HepG2 (cell line): ENCODE data around the gene ANKZF1. TPM values are rescaled to one million over a fixed set of nuclear protein-coding genes. Genes with fewer than 3 reads are reported as not detected.

ENCODE experiments used
- ATF5 ChIP-seq: sonication (generic); formaldehyde crosslinking; IDR thresholded peaks from 2 replicates; pipeline ENCODE4 v1.4.0; 2020; ENCODE audit warnings: mild to moderate bottlenecking, low read depth, missing genetic modification reagents
- ELF4 ChIP-seq: sonication (generic); formaldehyde crosslinking; IDR thresholded peaks from 2 replicates; pipeline ENCODE4 v1.5.0; 2020; ENCODE audit warnings: missing genetic modification reagents, mild to moderate bottlenecking, moderate library complexity, borderline replicate concordance
- FOXJ3 ChIP-seq: sonication (generic); formaldehyde crosslinking; IDR thresholded peaks from 2 replicates; pipeline ENCODE4 v1.4.0; 2020; ENCODE audit warnings: missing genetic modification reagents, mild to moderate bottlenecking, borderline replicate concordance
- GPBP1L1 ChIP-seq: sonication (generic); formaldehyde crosslinking; IDR thresholded peaks from 2 replicates; pipeline ENCODE4 v1.5.0; 2020; ENCODE audit warnings: mild to moderate bottlenecking, missing genetic modification reagents
- HDAC2 ChIP-seq: sonication (generic); formaldehyde crosslinking; IDR thresholded peaks from 2 replicates; pipeline ENCODE4 v1.4.0; 2020; ENCODE audit warnings: missing genetic modification reagents
- HMG20A ChIP-seq: IDR thresholded peaks from 2 replicates; pipeline ENCODE4 v1.6.1; 2016; ENCODE audit warnings: borderline replicate concordance
- HOMEZ ChIP-seq: IDR thresholded peaks from 2 replicates; pipeline ENCODE4 v1.6.1; 2016; ENCODE audit warnings: low read depth
- KLF16 ChIP-seq, 2 experiments: sonication (generic) in 1 of 2; formaldehyde crosslinking in 1 of 2; IDR thresholded peaks; 2 replicates each; pipeline versions ENCODE4 v1.6.1 to v1.8.0; 2016 to 2023; ENCODE audit warnings: missing genetic modification reagents in 2 of 2, missing compliant biosample characterization in 1 of 2
- PLRG1 ChIP-seq: fragments of 450-650 bp; conservative IDR thresholded peaks from 2 replicates; pipeline ENCODE4 v1.6.1; 2016
- PREB ChIP-seq: sonication (generic); formaldehyde crosslinking; IDR thresholded peaks from 2 replicates; pipeline ENCODE4 v1.4.0; 2020; ENCODE audit warnings: missing genetic modification reagents
- RCOR2 ChIP-seq: IDR thresholded peaks from 2 replicates; pipeline ENCODE4 v1.6.1; 2016; ENCODE audit warnings: missing biosample characterization, missing genetic modification reagents
- RXRB ChIP-seq: IDR thresholded peaks from 2 replicates; pipeline ENCODE4 v1.6.1; 2016; ENCODE audit warnings: borderline replicate concordance, missing genetic modification reagents, missing compliant biosample characterization
- SIN3A ChIP-seq: IDR thresholded peaks from 2 replicates; pipeline ENCODE4 v1.6.1; 2011; ENCODE audit warnings: low read depth, mild to moderate bottlenecking, control low read depth, low read length, borderline replicate concordance
- XBP1 ChIP-seq: sonication (generic); formaldehyde crosslinking; IDR thresholded peaks from 2 replicates; pipeline ENCODE4 v1.5.0; 2020; ENCODE audit warnings: missing genetic modification reagents
- ZBTB21 ChIP-seq: sonication (generic); formaldehyde crosslinking; IDR thresholded peaks from 2 replicates; pipeline ENCODE4 v1.4.0; 2020; ENCODE audit warnings: missing genetic modification reagents
- ZFY ChIP-seq: sonication (generic); formaldehyde crosslinking; IDR thresholded peaks from 2 replicates; pipeline ENCODE4 v1.4.0; 2020; ENCODE audit warnings: missing genetic modification reagents
- ZMAT3 ChIP-seq: sonication (generic); formaldehyde crosslinking; conservative IDR thresholded peaks from 2 replicates; pipeline ENCODE4 v1.7.0; 2021; ENCODE audit warnings: missing genetic modification reagents
- ZNF17 ChIP-seq: sonication (generic); formaldehyde crosslinking; IDR thresholded peaks from 2 replicates; pipeline ENCODE4 v1.5.0; 2020; ENCODE audit warnings: mild to moderate bottlenecking, missing genetic modification reagents
- ZNF205 ChIP-seq: IDR thresholded peaks from 2 replicates; pipeline ENCODE4 v1.6.1; 2018; ENCODE audit warnings: missing biosample characterization, missing genetic modification reagents
- ZNF225 ChIP-seq: sonication (generic); formaldehyde crosslinking; IDR thresholded peaks from 2 replicates; pipeline ENCODE4 v1.4.0; 2020; ENCODE audit warnings: mild to moderate bottlenecking, missing genetic modification reagents
- ZNF251 ChIP-seq: sonication (generic); formaldehyde crosslinking; IDR thresholded peaks from 2 replicates; pipeline ENCODE4 v1.9.0; 2021; ENCODE audit warnings: mild to moderate bottlenecking, missing genetic modification reagents
- ZNF441 ChIP-seq: sonication (generic); formaldehyde crosslinking; IDR thresholded peaks from 2 replicates; pipeline ENCODE4 v1.7.0; 2021; ENCODE audit warnings: missing genetic modification reagents, borderline replicate concordance
- ZNF784 ChIP-seq: sonication (generic); formaldehyde crosslinking; IDR thresholded peaks from 2 replicates; pipeline ENCODE4 v1.5.1; 2020; ENCODE audit warnings: missing genetic modification reagents, mild to moderate bottlenecking, borderline replicate concordance
- polyA plus RNA-seq, 8 experiments: library from polyadenylated mRNA; depleted of rRNA in 3 of 8; stranded (reverse) in 7 of 8; unstranded in 1 of 8; fragments of >200 nt; fragmentation: Illumina TruSeq in 4 of 8; extraction: Trizol in 4 of 8; gene quantifications; 2 replicates each; pipeline versions ENCODE4 v1.2.1 to v1.2.3, GENCODE V29; 2011 to 2016; ENCODE audit warnings: low read depth in 4 of 8, missing spikeins in 1 of 8, mixed read lengths in 1 of 8; ENCODE audit not compliant: insufficient read depth in 1 of 8
- total RNA-seq, 5 experiments: library from RNA; depleted of rRNA; stranded (reverse); fragments of >200 nt; fragmentation: Illumina TruSeq; extraction: Trizol; gene quantifications; 2 replicates each; pipeline ENCODE4 v1.2.3, GENCODE V29; 2016; ENCODE audit warnings: low read depth in 1 of 5

The ANKZF1 gene
- total and polyA plus RNA-seq, 2 of the 13 experiments (the other 11 are each of a cell fraction or from before 2014, with no cell fraction given): 25.3 to 128 TPM

GRCh38 chr2:219277703-219278654 lies 48.4 kb downstream of the ANKZF1 start (continued):
- TF ChIP-seq PREB (no peak), HOMEZ (CRISPR knock-in tag) (peak; percentile 72; the same call in 1 of the 2 replicates), ZNF441 (CRISPR knock-in tag) (peak; percentile 74; the same call in 1 of the 2 replicates), SIN3A (no peak), ZMAT3 (CRISPR knock-in tag) (no peak), PLRG1 (no peak), FOXJ3 (CRISPR knock-in tag) (no peak; the same call in 1 of the 2 replicates), RXRB (peak; percentile 39; the same call in 1 of the 2 replicates), ZFY (CRISPR knock-in tag) (peak; percentile 13; the same call in 1 of the 2 replicates), ZNF205 (CRISPR knock-in tag) (no peak), ZNF225 (CRISPR knock-in tag) (peak; percentile 59; the same call in 1 of the 2 replicates), XBP1 (no peak), ZNF251 (CRISPR knock-in tag) (no peak), ATF5 (CRISPR knock-in tag) (no peak), HMG20A (CRISPR knock-in tag) (no peak), ZBTB21 (no peak), ZNF17 (CRISPR knock-in tag) (no peak), RCOR2 (no peak), ELF4 (CRISPR knock-in tag) (no peak), KLF16 (CRISPR knock-in tag; IDR thresholded peaks at IDR 0.05) (peak in 1 of 2 experiments; percentile 72; a peak in 1 of 4 replicates), ZNF784 (CRISPR knock-in tag) (no peak), GPBP1L1 (CRISPR knock-in tag) (no peak), HDAC2 (CRISPR knock-in tag) (peak; percentile 51; the same call in 1 of the 2 replicates)
